Measurements from ENCODE around the gene SORL1. TPM values are rescaled to one million over a fixed set of nuclear protein-coding genes. Genes with fewer than 3 reads are reported as not detected.

SORL1 gene
- total and polyA plus RNA-seq, 2 of the 8 experiments (the other 6 are each of a cell fraction or from before 2014, with no cell fraction given) = 38.1 to 65.5 TPM

DNA sequence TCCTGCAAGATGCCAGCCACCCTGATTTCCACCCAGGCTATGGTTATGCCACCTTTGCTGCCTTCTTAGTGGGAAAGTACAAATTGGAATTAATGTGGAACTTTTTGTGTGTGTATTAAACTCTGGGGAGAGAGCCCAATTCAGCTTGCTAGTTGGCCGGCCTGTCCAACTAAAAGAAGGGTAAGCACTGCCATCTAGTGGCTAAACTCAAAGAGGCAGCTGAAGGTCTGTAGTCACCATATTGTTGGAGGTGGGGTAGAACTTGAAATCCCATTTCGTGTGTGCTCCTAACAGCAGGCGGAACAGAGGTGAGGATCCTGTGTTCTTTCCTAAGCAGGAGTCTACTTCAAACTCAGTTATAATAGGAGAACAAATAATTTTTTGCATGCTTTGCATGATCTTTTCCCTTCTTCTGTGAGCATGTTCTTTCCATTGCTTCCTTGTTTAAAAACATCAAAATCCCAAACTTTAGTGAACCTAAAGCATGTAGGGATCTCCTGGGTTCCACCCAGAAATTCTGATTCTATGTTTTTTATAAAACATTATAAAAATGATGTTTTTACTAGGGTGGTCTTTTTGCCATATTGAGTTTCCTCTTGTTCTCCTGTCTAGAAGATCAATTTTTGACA, 139.4 kb downstream of the SORL1 start (continued):
- TF ChIP-seq BRCA1 (IDR thresholded peaks at IDR 0.05; ENCODE audit: low read depth, low read length) = no peak
- TF ChIP-seq EGR1 (IDR thresholded peaks at IDR 0.05; ENCODE audit: borderline replicate concordance, low read depth, low read length) = no peak
- no peak for TF ChIP-seq POLR2A (IDR thresholded peaks at IDR 0.05; ENCODE audit: control extremely low read depth in 1 of 2, low read depth in 2 of 2, low read length in 2 of 2)
- TF ChIP-seq KDM1A (IDR thresholded peaks at IDR 0.05; ENCODE audit: borderline replicate concordance, low read length) = no peak
- TF ChIP-seq JUND (IDR thresholded peaks at IDR 0.05; ENCODE audit: low read length) = no peak

Data from H1 (cell line).